ENCODE data around the gene SEMA3F.

Gene SEMA3F

DNA sequence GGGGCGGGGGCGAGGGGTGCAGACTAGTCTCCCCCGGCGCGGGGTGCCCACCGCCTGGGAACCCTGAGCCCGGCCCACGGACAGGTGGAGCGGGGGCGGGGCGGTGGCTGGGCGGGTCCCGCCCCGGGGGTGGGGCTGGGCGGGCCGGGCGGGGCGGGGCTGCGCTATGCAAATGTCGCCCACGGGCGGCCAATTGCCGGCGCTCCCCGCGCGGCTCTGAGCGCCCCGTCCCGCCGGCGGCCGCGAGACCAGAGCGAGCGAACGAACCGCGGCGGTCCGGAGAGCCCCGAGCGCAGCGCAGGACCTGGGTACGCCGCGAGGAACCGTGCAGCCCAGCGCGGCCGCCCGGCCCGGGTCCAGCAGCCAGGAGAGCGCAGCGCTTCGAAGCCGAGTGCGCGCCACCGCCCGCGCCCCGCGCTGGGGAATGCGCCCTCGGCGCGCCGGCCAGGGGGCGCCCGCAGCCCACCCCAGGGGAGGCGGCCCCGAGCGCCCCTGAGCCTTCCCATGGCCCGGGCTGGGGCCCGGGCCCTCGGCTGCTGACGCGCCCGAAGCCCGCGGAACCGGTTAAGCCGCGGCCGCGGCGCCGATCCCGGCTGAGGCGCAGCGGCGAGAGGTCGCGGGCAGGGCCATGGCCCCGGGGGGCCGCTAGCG is at the start of gene SEMA3F:
TSS of gene SEMA3F (plus strand) at position 485 of the 651 bp plus-strand sequence. CDS start 4,299 bp downstream, outside the sequence.
- peak; percentile 36 for DNase-seq

DNA sequence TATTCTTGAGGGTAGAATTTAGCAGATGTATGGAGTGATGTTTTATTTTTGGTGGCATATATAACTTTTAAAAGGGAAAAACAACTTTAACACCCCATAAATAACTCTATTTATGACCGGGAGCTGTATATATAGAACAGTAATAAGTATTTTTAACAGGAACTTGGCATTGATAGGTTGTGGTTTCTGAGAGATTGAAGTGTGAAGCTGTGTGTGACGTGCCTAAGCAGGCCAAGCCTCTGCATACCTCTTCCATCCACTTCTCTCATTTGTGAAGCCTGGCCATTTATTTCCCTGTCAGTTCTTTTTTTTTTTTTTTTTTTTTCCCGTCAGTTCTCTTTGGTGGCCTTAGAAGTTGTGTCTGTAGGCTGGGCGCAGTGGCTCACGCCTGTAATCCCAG is 43.4 kb upstream of the SEMA3F start:
- DNase-seq, result no peak

DNA sequence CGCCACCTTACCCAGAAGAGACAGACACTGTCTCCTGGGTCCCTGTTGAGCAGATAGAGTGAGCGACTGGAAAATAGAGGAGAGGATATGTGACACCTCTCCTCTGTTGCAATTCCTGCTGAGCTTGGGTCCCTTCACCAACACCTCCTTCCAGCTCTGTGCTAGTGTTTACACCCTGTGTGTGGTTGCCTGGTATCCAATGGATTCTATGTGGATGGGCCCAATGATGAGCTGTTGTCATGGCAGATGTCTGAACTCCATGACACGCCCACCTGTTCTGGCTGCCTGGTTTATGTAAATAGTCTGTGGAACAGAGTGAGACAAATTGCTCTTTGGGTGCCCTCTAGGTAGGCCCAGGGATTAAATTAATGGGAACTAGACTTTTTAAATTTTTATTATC is 42.7 kb upstream of the SEMA3F start:
- no peak for DNase-seq

DNA sequence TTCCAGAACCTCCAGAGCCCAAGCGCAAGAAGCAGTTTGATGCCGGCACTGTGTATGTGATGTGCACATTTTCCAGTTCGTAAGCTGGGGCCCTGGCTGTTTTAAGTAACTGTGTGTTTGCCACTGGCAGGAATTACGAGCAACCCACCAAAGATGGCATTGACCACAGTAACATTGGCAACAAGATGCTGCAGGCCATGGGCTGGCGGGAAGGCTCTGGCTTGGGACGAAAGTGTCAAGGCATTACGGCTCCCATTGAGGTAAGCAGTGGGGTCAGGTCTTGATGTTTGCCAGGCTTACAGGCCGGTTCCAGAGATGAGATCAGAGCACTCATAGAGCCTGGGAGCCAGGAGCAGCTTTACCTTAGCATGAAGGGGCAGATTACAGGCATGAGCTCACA is 38.0 kb upstream of the SEMA3F start:
- no peak for DNase-seq

DNA sequence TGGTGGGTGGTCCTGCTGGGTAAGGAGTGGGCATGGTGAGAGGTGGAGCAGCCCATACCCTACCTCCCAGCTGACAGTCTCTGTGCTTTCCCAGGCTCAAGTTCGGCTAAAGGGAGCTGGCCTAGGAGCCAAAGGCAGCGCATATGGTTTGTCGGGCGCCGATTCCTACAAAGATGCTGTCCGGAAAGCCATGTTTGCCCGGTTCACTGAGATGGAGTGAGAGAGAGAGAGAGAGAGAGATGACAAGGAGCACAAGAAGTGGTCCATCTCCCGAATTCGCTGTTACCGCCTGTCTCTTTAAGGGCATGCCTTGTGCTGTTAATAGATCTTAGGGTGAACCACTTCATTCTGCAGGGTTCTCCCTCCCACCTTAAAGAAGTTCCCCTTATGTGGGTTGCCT is 36.9 kb upstream of the SEMA3F start:
- DNase-seq, result no peak

DNA sequence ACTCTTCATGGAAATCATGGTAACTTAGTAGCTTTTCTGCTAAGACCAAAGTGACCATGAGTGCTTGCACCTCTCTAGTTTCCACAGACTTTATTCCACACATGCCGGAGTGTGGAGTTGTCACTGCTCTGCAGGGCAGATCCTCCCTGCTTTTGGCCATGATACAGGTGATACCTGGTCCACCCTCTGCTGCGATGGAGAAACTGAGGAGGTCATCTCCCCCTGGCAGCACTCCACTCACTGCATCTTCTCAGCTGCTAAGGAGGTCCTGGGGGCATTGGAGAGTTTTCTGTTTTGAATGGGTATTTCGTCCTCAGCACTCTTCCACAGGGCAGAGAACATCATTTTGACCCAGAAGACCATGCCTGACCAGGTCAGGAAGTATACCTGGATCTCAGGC is 35.3 kb upstream of the SEMA3F start:
- no peak for DNase-seq

DNA sequence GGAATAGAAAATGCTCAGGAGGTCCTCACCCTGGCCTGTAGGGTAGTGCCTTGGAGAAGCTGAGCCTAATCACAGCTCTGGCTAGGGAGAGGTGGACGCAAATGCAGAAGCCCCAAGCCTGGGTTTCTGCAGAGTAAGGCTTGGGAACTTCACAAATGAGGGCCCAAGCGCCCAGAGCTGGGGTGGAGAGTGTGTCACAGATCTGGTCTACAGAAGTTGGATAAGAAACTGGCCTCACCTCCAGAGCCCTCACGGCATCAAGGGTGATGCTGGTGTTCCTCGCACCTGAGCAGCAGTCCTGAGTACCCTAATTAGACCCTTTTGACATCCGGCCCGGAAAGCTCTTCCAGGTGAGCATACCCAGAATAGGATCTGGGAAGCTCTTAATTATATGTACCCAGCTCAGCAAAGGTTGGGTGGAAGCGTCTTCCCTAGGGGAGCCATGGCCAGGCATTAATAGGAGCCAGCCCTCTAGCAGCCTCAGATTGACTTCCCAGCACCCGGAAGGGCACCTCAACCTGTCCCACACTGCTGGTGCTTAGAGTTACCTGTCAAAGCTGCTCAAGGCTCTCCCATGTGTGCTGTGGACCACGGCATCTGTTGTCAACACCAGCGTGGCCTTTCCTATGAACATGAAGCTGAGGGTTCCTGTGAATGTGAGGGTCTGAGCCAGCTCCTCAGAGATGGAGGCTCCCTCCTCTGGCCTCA is 34.6 kb upstream of the SEMA3F start:
- DNase-seq, result no peak

DNA sequence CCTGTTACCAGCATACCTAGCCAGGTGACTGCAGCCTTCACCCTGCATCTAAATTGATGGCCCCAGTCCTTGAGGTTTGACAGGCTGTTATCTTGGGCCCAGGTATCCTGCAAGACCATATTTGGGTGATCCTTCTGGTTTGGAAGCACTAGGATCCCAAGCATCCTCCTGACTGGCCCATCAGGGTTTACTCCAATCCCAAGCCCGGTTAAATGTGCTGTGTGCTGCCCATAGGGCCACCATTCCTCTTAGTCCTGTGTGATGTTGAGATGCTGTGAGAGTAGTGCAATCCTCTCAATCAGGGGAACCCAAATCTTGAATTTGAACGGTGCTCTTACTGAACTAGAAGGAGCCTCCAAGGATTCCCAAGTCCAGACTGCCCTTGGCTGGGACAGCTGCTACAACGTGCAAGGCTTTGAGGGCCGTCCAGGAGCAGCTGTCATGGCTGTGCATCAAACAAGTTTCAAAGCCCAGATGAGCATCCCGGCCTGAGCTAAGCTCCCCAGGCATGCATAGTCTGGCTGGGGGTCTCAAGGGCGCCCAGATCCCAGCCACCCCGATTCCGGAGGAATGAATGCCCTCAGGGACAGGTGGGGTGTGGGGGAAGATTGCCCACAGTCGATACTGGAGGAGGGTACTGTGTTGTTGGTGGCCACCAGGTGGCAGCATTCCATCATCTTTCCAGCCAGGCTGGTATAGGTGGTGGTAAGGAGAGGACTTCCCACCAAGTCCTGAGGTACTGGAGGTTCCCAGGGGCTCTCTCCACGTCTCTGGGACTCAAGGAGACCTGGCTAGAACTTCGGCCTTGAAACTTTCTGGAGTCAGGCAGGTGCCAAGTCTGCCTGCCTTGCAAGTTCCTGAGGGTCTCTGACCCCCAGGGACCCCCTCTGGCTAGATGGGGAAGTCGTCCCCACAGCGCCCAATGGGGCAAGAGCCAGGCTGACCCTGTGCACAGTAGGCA is 33.8 kb upstream of the SEMA3F start:
- DNase-seq, result peak; percentile 39

DNA sequence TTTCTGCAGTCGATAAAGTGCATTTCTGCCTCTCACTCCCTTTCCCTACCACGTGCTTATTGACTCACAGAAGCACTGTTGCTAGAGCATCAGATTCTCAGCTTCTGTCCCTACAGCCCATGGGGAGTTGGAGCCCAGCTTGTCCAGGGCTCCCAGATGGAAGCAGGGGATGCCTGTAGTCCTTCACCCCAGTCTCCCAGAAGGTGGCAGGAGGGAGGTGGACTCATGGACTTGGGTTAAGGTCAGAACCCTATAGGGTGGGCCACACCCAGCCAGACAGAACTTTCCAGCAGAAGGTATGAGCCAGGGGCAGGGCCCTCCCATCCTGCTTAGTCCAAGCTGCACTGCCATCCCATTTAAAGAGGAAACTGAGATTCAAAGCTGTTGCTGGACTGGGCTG is 33.1 kb upstream of the SEMA3F start:
- DNase-seq, result no peak

DNA sequence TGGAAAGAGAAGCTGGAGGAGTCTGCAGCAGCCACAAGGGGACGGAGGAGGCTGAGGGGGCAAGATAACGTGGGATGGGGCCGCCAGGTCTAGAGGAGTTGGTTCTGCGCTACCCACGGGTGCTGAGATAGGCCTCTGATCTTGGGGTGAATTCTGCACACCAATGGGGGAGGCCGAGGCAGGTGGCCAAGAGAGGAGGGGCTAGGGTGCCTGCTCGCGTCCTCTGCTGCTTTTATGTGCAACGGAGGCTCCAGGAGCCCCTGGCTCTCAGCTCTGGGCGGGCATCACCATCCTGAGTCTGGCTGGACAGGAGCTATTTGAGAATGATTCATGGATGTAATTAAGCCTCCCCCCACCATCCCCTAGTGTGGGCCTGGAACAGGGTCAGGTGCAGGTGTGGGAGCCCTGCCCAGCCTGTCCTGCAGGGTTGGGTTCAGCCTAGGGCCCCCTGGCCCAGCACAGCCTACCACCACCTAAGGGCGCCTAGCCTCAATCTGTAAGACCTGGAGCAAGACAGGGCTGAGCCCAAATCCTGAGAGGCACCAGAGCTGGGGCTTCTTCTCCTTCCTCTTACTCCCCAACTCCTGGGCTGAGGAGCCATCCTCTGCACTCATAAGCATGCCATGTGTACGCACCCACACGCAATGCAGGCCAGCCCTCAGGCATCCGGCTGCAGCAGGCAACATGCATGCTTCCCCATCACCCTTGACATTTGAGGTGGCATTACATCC is 32.3 kb upstream of the SEMA3F start:
- no peak for DNase-seq

DNA sequence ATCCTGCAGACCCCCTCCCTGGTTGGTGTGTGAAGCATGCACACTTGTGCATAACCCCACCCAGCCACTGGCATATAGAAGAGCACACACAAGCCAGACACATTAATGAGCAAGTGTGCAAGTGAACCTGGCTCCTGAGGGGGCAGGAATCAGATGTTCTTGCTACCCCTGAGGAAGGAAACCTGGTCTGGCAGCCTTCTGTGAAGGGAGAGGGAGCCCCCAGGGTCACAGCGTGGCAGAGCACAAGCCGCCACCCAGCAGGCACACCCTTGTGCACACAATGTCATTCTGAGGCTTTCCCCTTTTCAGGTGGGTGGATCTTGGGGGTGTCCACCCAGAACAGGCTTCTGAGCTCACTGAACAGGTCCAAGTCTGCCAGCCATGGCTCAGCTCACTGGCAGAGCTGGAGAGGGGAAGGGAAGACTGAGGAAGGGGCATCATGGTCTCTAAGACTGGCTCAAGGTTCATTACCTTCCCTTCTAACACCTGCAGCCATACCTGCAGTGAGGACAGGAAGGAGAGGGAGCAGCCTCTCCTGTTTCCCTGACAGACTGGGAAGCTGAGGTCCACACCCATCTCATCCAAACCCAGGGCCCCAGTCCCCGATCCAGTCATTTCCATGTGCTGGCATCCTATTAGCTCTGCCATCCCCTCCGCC is 31.6 kb upstream of the SEMA3F start:
- DNase-seq, result no peak

DNA sequence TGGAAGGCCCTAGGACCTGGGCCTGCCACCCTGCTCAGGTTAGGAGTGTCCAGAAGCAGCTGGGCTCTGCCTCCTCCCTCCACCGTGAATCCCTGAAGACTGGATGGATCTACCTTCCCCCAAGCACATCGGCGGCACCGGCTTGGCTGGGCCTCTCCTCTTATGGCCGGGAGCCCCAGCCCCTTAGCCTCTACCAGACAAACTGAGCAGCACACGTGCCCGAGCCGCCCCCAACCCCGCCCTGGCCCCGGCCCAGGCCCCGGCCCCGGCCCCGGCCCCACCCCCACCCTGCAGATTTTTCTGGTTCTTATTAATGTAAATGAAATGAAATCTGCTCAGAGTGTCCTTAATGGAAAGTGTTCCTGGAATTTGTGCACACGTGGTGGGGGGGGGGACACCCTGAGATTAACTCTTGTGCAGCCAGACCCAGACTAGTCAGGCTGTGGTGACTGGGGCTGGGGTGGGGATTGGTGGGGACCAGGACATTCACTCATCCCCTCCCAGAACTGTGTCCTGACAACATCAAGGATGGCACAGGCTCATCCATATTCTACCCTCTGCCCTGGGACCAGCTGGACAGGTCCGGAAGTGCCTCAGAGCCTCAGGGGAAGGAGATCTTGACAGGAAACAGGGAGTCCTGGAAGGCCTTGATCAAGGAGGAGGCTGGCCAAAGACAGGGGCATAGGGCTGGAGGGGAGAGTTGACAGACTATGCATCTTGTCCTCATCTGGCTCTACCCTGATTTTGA is 30.9 kb upstream of the SEMA3F start:
- DNase-seq, result no peak

DNA sequence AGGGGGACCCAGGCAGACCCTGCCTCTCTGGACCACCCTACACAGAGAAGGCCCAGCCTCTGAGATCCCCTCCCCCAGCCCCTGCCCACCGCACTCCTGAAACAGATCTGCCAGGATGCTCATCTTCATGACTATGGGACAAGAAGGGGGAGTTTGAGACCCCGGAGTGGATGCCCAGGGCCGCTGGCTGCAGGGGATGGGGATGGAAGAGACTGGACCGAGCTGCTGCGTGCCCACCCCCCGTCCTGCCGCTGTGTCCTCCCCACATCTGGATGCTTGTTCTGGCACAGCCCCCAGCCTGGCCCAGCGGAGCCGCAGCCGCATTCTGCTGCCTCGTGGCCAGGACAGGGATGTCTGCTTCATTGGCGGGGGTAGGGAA is 30.3 kb upstream of the SEMA3F start:
- DNase-seq, result no peak

DNA sequence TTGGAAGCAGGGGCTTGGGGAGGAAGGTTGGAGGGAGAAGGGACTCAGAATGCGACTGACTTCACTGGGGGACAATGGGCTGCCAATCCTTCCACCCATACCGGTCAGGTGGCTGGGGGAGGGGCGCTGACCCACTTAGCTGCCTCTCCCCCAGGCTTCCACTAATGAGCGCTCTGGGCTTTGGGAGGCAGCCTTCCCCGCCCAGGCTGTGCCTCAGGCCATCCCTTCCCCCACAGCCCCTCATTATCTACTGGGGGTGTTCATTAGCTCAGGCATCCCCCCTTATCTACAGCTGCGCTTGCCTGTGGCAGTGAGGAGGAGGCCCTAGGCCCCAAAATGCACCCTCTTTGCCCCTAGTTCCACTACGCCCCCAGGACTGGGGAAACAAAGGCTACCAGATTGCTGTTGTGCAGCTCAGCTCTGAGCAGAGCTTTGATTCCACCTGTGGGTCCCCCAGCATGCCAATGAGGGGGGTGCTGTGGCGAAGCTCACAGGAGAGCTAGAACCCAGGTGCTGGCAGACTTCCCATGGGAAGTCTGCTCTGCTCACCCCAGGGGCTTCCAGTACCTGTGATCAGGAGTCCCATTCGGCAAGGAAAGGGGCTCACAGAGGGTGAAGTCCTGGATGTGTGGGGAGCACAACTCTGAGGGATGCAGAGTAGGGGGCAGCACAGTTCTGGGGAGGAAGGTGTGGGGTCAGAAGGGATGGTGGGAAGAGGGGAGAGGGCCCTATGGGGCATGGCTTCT is 29.4 kb upstream of the SEMA3F start:
- DNase-seq, result no peak

DNA sequence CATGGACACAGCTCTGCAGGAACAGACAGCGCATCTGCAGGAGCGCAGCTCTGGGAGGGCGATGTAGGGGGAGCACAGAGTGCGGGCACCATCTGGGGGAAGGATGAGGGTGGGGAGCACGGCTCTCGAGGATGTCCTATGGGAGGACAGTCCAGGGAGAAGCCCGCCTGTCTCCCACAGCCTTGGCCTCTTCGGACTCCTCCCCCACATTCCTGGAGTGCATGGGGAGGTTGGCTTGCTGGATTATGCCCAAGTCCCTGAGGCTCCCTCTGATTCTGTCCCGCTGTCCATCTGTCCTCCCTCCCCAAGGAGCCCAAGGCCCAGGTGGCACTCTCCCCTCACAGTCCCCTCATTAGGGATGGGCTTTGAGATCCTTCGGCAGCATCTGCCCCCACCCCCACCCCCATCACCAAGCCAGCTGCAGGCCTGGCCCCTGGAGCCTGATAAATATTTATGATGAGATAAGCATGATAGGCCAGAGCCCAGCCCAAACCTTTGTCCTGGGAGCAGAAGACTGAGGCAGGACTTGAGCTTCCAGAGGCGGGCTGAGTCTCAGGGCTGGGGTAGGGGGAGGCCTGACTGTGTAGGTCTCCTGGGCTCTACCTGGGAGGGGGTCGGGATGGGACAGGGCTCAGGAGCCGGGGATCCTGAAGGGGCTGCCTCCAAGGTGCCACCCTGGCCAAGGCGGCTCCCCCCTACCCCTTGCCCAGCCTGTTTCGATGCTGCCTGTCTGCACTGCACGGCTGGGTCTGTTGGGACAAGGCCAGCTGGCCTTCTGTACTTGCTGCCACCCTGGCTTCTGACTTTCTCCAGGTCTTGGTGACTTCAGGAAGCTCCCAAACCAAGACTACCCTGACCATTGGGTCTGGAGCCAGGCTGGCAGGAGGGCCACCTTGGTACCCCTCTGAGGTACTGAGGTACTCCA is 28.6 kb upstream of the SEMA3F start:
- DNase-seq, result no peak

DNA sequence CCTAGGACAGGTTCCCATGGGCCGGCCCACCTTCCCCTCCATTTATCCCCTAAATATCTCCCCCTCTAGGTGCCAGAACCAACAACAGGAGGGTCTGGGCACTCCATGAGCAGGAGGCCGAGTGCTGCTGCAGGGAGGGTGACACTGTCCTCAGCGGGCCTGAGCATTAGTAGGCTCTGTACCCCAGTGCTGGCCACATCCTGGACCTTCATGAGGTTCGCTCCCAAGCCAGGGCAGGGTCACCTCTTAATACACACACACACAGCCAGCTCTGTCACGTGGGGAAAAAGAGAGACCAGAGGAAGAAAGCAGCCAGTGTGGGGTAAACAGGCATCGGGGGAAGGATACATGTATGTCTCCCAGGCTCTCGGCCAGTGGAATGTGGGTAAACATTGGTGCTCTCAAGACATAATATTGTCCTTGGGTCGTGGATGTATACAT is 27.9 kb upstream of the SEMA3F start:
- DNase-seq, result no peak

DNA sequence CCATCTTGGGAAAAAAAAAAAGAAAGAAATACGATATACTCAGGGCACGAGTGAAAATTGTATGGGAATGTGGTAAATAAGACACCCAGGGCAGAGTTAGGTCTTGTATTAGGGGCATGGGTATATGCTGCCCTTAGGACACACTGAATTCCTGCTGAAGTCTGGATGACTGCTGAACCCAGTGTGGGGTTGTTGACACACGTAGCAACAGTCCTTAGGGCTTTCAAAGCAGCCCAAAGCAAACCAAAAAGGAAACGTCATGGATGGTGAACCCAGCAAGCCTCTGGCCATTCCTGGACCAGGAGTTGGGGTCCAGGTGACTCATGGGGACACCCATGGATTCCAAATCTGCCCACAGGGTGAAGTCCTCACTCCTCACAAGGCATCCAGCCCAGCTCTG is 27.1 kb upstream of the SEMA3F start:
- no peak for DNase-seq

DNA sequence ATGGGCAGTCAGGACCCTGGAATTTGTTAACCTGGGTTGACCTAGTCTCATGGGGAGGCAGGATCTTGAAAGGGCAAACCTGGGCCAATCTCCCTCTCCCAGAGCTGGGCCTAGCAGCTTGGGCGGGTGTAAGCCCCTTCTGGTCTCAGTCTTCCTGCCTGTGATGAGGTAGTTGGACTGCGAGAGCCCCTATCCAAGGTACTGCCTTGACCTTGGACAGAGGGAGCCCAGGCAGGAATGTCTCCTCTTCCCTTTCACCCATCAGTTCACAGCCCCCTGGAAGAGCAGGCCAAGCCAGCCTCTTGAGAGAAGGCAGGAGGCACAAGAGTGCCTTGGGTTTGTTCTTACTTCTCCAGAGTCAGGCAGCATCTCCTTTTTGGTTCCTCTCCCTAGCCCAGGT is 24.7 kb upstream of the SEMA3F start:
- no peak for DNase-seq

DNA sequence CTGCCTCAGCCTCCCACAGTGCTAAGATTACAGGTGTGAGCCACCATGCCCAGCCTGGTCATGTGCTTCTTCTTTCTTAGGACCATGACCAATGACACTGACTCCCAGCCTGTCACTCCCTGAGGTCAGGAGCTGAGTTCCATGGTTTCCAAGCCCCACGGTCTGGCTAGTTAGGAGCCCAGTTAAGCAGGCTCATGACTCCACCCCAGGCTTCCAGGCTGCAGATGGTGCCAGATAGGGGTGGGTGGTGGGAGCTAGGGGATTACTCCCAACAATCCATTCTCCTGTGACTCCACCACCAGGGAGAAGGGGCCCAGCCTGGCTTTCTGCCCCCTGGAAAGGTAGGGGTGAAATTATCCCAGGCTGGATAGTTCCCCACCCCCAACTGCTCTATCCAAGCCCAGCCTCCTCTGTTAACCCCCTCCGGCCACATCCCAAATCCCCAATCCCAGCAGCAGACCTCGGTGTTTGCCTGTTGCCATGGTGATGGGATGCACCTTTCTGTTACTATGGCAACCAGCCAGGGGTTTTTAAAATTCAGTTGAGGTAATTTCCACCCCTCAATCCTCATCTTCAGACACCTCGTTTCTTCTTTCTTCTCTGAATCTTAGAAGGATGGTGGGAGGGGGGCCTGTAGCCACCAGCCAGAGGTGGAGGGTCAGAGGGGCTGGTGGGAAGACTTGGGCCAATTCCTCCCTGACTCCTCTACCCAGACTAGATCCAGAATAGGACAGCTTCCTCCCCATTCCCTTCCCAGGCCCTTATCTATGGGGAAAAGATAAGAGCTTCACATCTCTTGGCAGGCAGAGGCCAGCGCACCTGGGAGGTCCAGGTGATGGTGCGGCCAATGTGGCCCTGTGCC is 22.5 kb upstream of the SEMA3F start:
- DNase-seq, result no peak
